ENCODE results near the gene PLA2G2D. TPM values are rescaled to one million over a fixed set of nuclear protein-coding genes. Genes with fewer than 3 reads are reported as not detected.

PLA2G2D gene
- total and polyA plus RNA-seq, 4 donors, result 0.06 to 0.14 (median 0.08) TPM; not detected in 1

- no peak for DNase-seq (ENCODE audit: low spot score)
- no peaks in the 10 kb centered on the region for H3K4me1 ChIP-seq (ENCODE audit: control insufficient read depth in 4 of 4, insufficient read depth in 4 of 4, low read length in 3 of 4)
- no peaks in the 10 kb centered on the region for H3K36me3 ChIP-seq (ENCODE audit: control insufficient read depth in 4 of 4, insufficient read depth in 3 of 4, low read depth in 1 of 4, low read length in 3 of 4)
- 83% methylated on average over 11 of the region's 11 CpGs for whole genome bisulfite sequencing
- no peak overlapping the region for H3K27ac ChIP-seq (ENCODE audit: low read depth in 1 of 2, low read length in 2 of 2)
- no peaks in the 10 kb centered on the region for H3K9me3 ChIP-seq (ENCODE audit: control insufficient read depth in 4 of 4, low read length in 3 of 4)
- no peak overlapping the region for H3K9ac ChIP-seq (ENCODE audit: low read depth in 1 of 2, low read length in 2 of 2)
- no peak for TF ChIP-seq RAD21 (IDR thresholded peaks at IDR 0.05)
- no peak for TF ChIP-seq YY1 (IDR thresholded peaks at IDR 0.05)
- no peak for TF ChIP-seq TAF1 (conservative IDR thresholded peaks at IDR 0.05)
- no peak for TF ChIP-seq NR2F2 (IDR thresholded peaks at IDR 0.05)
- no peak for TF ChIP-seq FOXA1 (IDR thresholded peaks at IDR 0.05)
- TF ChIP-seq JUND (IDR thresholded peaks at IDR 0.05), result no peak
- no peak for TF ChIP-seq HNF4A (conservative IDR thresholded peaks at IDR 0.05)
- no peak for TF ChIP-seq ATF3 (IDR thresholded peaks at IDR 0.05)
- no peak for TF ChIP-seq RXRA (IDR thresholded peaks at IDR 0.05)
- no peak for TF ChIP-seq GABPA (IDR thresholded peaks at IDR 0.05 in 1 of 2, conservative IDR thresholded peaks at IDR 0.05 in 1 of 2)
- TF ChIP-seq ZBTB33 (IDR thresholded peaks at IDR 0.05), result no peak
- TF ChIP-seq EGR1 (IDR thresholded peaks at IDR 0.05; ENCODE audit: low read depth in 2 of 2), result no peak
- no peak for TF ChIP-seq CTCF (IDR thresholded peaks at IDR 0.05; ENCODE audit: low read depth, low read length, missing input control)
- no peak for TF ChIP-seq SP1 (IDR thresholded peaks at IDR 0.05)
- TF ChIP-seq REST (IDR thresholded peaks at IDR 0.05), result no peak
- no peak for TF ChIP-seq HNF4G (IDR thresholded peaks at IDR 0.05)
- TF ChIP-seq FOXA2 (IDR thresholded peaks at IDR 0.05), result no peak
- no peak for TF ChIP-seq MAX (IDR thresholded peaks at IDR 0.05)
- H3K4me3 ChIP-seq (ENCODE audit: low read depth in 1 of 3, low read length in 3 of 3), result no peak overlapping the region
- H3K27me3 ChIP-seq (ENCODE audit: control insufficient read depth in 4 of 4, insufficient read depth in 4 of 4, low read length in 3 of 4), result no peaks in the 10 kb centered on the region
Measured at GRCh38 chr1:20074055-20074724, 45.1 kb downstream of the PLA2G2D start.

All from liver (tissue), 9 donors.